PC-9 (cell line): ENCODE results near the gene IGF2R. TPM values are rescaled to one million over a fixed set of nuclear protein-coding genes. Genes with fewer than 3 reads are reported as not detected.

Experiments used
- BruUV-seq: library from RNA; stranded (reverse); fragments of 400-500 nt; replicated peaks from 2 replicates; lab custom pipeline; 2021; lab: Mats Ljungman, UMichigan
- CTCF ChIA-PET: fragments of 300-600 bp; sonication (Branson Sonifier 250); formaldehyde crosslinking; loops from one replicate; lab custom pipeline; 2022; ENCODE audit warnings: antibody characterized with exemption; lab: Charles Lee
- POLR2A ChIA-PET: fragments of 300-600 bp; sonication (Branson Sonifier 250); formaldehyde crosslinking; loops from one replicate; lab custom pipeline; 2022; ENCODE audit warnings: antibody characterized with exemption; ENCODE audit not compliant: unreplicated experiment; lab: Charles Lee
- DNase-seq, 2 experiments: peaks; one replicate each; pipeline versions ENCODE4 v3.0.0 to v3.0.0-alpha.2; 2015 to 2022; ENCODE audit warnings: mixed read lengths in 1 of 2
- H2AFZ ChIP-seq: fragments of 200-600 bp; sonication (generic); 2 replicates; pipeline ENCODE4 v1.8.1; 2017; ENCODE audit warnings: antibody characterized with exemption
- H3F3A ChIP-seq: fragments of 200-600 bp; sonication (generic); 2 replicates; pipeline ENCODE4 v1.8.1; 2017; ENCODE audit warnings: antibody characterized with exemption, mild to moderate bottlenecking, low read depth; ENCODE audit not compliant: insufficient read depth
- H3K27ac ChIP-seq: fragments of 200-600 bp; sonication (generic); 2 replicates; pipeline ENCODE4 v1.6.1; 2016; ENCODE audit warnings: mixed run types
- H3K27me3 ChIP-seq: fragments of 200-600 bp; sonication (generic); 2 replicates; pipeline ENCODE4 v1.6.1; 2016; ENCODE audit warnings: low read depth, mixed run types; ENCODE audit not compliant: insufficient read depth
- H3K36me3 ChIP-seq: fragments of 200-600 bp; sonication (generic); 2 replicates; pipeline ENCODE4 v1.6.1; 2016; ENCODE audit warnings: low read depth, mixed run types
- H3K4me1 ChIP-seq: fragments of 200-600 bp; sonication (generic); replicated peaks from 2 replicates; pipeline ENCODE4 v1.6.1; 2016; ENCODE audit warnings: mixed run types; ENCODE audit not compliant: insufficient read depth
- H3K4me2 ChIP-seq: fragments of 200-600 bp; sonication (generic); 2 replicates; pipeline ENCODE4 v1.6.1; 2017; ENCODE audit warnings: mixed run types
- H3K4me3 ChIP-seq: fragments of 200-600 bp; sonication (generic); 2 replicates; pipeline ENCODE4 v1.6.1; 2016; ENCODE audit warnings: mixed run types
- H3K79me2 ChIP-seq: fragments of 200-600 bp; sonication (generic); 2 replicates; pipeline ENCODE4 v1.6.1; 2017; ENCODE audit warnings: low read depth, mixed run types
- H3K9me2 ChIP-seq: fragments of 200-600 bp; sonication (generic); 2 replicates; pipeline ENCODE4 v1.8.1; 2017; ENCODE audit warnings: mild to moderate bottlenecking; ENCODE audit not compliant: insufficient read depth
- H3K9me3 ChIP-seq: fragments of 200-600 bp; sonication (generic); 2 replicates; pipeline ENCODE4 v1.8.1; 2016; ENCODE audit warnings: low read depth; ENCODE audit not compliant: insufficient read depth
- H4K20me1 ChIP-seq: fragments of 200-600 bp; sonication (generic); 2 replicates; pipeline ENCODE4 v1.8.1; 2017; ENCODE audit not compliant: insufficient read depth
- CTCF ChIP-seq: fragments of 200-600 bp; sonication (generic); conservative IDR thresholded peaks from 2 replicates; pipeline ENCODE4 v1.6.1; 2017; ENCODE audit warnings: mixed run types, antibody characterized with exemption, mild to moderate bottlenecking, moderate library complexity
- EZH2 ChIP-seq: fragments of 200-600 bp; sonication (generic); IDR thresholded peaks from 2 replicates; pipeline ENCODE4 v1.8.0; 2017; ENCODE audit warnings: antibody characterized with exemption, low read depth
- intact Hi-C: fragments of 100-400 bp; cut with micrococcal nuclease; formaldehyde crosslinking; loops from one replicate; pipeline ENCODE4 v1.10.0; 2022; ENCODE audit not compliant: unreplicated experiment
- total RNA-seq: library from RNA; stranded (reverse); gene quantifications from 2 replicates; pipeline ENCODE4 v1.2.3, GENCODE V29; 2021

Gene IGF2R
- total RNA-seq, 1 experiment from 2014 or later, result 53.1 TPM

DNA sequence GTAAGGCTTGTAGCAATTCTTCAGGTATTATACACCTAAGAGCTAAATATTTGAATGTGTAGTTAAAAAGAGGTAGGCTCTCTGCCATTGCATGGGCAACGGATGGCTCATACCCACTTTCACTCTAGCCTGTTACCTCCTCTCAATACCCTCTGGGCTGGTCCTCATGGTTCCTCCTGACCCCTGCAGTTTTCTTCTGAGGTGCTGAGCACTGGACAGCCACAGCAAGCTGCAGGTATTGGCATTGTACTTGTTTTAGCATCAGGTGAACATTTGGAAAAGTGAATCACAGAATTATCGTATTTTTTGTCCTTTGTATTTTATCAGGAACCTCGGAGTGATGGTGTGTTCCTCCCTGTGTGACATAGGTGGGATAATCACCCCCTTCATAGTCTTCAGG, 185.6 kb downstream of the IGF2R start:
- Histone ChIP-seq H3K4me1 (no peaks in the 10 kb centered on the region), H3K27me3 (no peaks in the 10 kb centered on the region), H3K27ac (no peak overlapping the region), H3K9me2 (no peaks in the 10 kb centered on the region), H3F3A (no peaks in the 10 kb centered on the region), H3K4me2 (no peak overlapping the region), H3K4me3 (no peak overlapping the region), H3K36me3 (no peaks in the 10 kb centered on the region), H2AFZ (no peak overlapping the region), H4K20me1 (no peaks in the 10 kb centered on the region), H3K9me3 (peaks cover 3% of the 10 kb centered on the region; the same call in 1 of the 2 replicates), H3K79me2 (no peaks in the 10 kb centered on the region)
- no peak for DNase-seq
- ChIA-PET POLR2A (no interaction called here), CTCF (no interaction called here)
- TF ChIP-seq EZH2, result no peak
- no peak for TF ChIP-seq CTCF
- no TSS peak for BruUV-seq
- intact Hi-C loops, result no loop called here

GRCh38 chr6:160156842-160157241, 188.0 kb downstream of the IGF2R start:
- no TSS peak for BruUV-seq
- intact Hi-C loops, result no loop called here
- H3K9me2 ChIP-seq, result no peaks in the 10 kb centered on the region
- peaks cover 3% of the 10 kb centered on the region for H3K9me3 ChIP-seq
- no peak overlapping the region for H3K4me3 ChIP-seq
- no peaks in the 10 kb centered on the region for H3F3A ChIP-seq
- ChIA-PET CTCF (no interaction called here), POLR2A (no interaction called here)
- no peaks in the 10 kb centered on the region for H3K79me2 ChIP-seq
- no peak overlapping the region for H2AFZ ChIP-seq
- H4K20me1 ChIP-seq, result no peaks in the 10 kb centered on the region
- H3K36me3 ChIP-seq, result no peaks in the 10 kb centered on the region
- DNase-seq, result no peak
- H3K27ac ChIP-seq, result no peak overlapping the region
- H3K27me3 ChIP-seq, result no peaks in the 10 kb centered on the region
- no peak overlapping the region for H3K4me2 ChIP-seq
- H3K4me1 ChIP-seq, result no peaks in the 10 kb centered on the region
- TF ChIP-seq CTCF (no peak), EZH2 (no peak)

GRCh38 chr6:160160450-160160849, 191.6 kb downstream of the IGF2R start:
- DNase-seq, result peak in 1 of 2 experiments; percentile 39
- Histone ChIP-seq H3K27ac (no peak overlapping the region), H3K79me2 (no peaks in the 10 kb centered on the region), H3K9me3 (no peaks in the 10 kb centered on the region; the same call in 1 of the 2 replicates), H3K4me3 (no peak overlapping the region), H3K36me3 (no peaks in the 10 kb centered on the region), H2AFZ (no peak overlapping the region), H3F3A (no peaks in the 10 kb centered on the region), H3K27me3 (no peaks in the 10 kb centered on the region), H3K4me1 (no peaks in the 10 kb centered on the region), H4K20me1 (no peaks in the 10 kb centered on the region), H3K4me2 (no peak overlapping the region), H3K9me2 (no peaks in the 10 kb centered on the region)
- ChIA-PET POLR2A (no interaction called here), CTCF (no interaction called here)
- intact Hi-C loops, result no loop called here
- no TSS peak for BruUV-seq
- TF ChIP-seq EZH2 (no peak), CTCF (no peak)

Other genes with a start within 250 kb of the IGF2R start
- gene WTAP, start 241.6 kb upstream of the IGF2R start, total RNA-seq, result 44.7 and 46.5 TPM in 2 replicates
- gene ACAT2, start 207.0 kb upstream of the IGF2R start, total RNA-seq, result 48.5 and 71.0 TPM in 2 replicates
- gene TCP1, start 179.5 kb upstream of the IGF2R start, total RNA-seq, result 159 and 166 TPM in 2 replicates
- gene MRPL18, start 178.6 kb upstream of the IGF2R start, total RNA-seq, result 41.1 and 54.4 TPM in 2 replicates
- 0.20 TPM in 1 of 2 replicates, not detected in the other for gene PNLDC1, start 168.8 kb upstream of the IGF2R start, total RNA-seq
- not detected in 2 replicates for gene MAS1, start 78.1 kb upstream of the IGF2R start, total RNA-seq
- gene SLC22A1, start 152.7 kb downstream of the IGF2R start, total RNA-seq, result 0.25 TPM in 1 of 2 replicates, not detected in the other